Kidney (tissue), 14 donors: ENCODE results near the gene ALKBH5. TPM values are rescaled to one million over a fixed set of nuclear protein-coding genes. Genes with fewer than 3 reads are reported as not detected.

Source experiments
- DNase-seq, 5 donors: peaks; one replicate each; pipeline ENCODE4 v3.0.0-alpha.2; 2013 to 2020
- FAIRE-seq: peaks from 2 replicates; lab custom pipeline; 2012; peaks lifted over from hg19 to GRCh38; lab: Jason Lieb, UNC
- H3K27ac ChIP-seq, 2 donors: one replicate each; pipeline ENCODE4 v1.7.0; 2013; ENCODE audit warnings: low read depth in 2 of 2, low read length in 2 of 2, inconsistent platforms in 1 of 2
- H3K27me3 ChIP-seq: one replicate; pipeline ENCODE4 v1.7.1; 2013; ENCODE audit warnings: low read length, inconsistent platforms; ENCODE audit not compliant: control insufficient read depth, insufficient read depth
- H3K36me3 ChIP-seq, 3 donors: one replicate each; pipeline versions ENCODE4 v1.7.0 to v1.7.1; 2013; ENCODE audit warnings: low read length in 3 of 3, control low read depth in 1 of 3, inconsistent platforms in 1 of 3; ENCODE audit not compliant: insufficient read depth in 3 of 3, control insufficient read depth in 2 of 3
- H3K4me1 ChIP-seq, 3 donors: one replicate each; pipeline versions ENCODE4 v1.7.0 to v1.7.1; 2013; ENCODE audit warnings: low read length in 3 of 3, inconsistent platforms in 1 of 3, low read depth in 1 of 3; ENCODE audit not compliant: control insufficient read depth in 2 of 3, insufficient read depth in 2 of 3
- H3K4me3 ChIP-seq, 3 donors: one replicate each; pipeline versions ENCODE4 v1.7.0 to v1.8.1; 2013; ENCODE audit warnings: low read length in 3 of 3, control low read depth in 1 of 3, inconsistent platforms in 1 of 3
- H3K9ac ChIP-seq, 3 donors: one replicate each; pipeline versions ENCODE4 v1.7.0 to v1.7.1; 2013; ENCODE audit warnings: low read length in 3 of 3, control low read depth in 1 of 3, inconsistent platforms in 1 of 3
- H3K9me3 ChIP-seq, 3 donors: one replicate each; pipeline versions ENCODE4 v1.7.0 to v1.7.1; 2013; ENCODE audit warnings: low read length in 3 of 3, control low read depth in 1 of 3, inconsistent platforms in 1 of 3; ENCODE audit not compliant: control insufficient read depth in 2 of 3, insufficient read depth in 1 of 3
- CTCF ChIP-seq: IDR thresholded peaks from 3 replicates; pipeline ENCODE4 v1.5.1; 2012; ENCODE audit warnings: mild to moderate bottlenecking, moderate library complexity, borderline replicate concordance; ENCODE audit not compliant: insufficient read depth; ENCODE audit errors: extremely low read depth
- intact Hi-C: fragments of 100-400 bp; cut with DNase I; formaldehyde crosslinking; loops from one replicate; pipeline ENCODE4 v1.11.1; 2022
- polyA plus RNA-seq: library from polyadenylated mRNA; stranded (reverse); fragments of 350-450 nt; fragmentation: Illumina TruSeq; extraction: RNeasy Lipid Tissue Mini Kit (QIAGEN cat#74804); gene quantifications from one replicate; pipeline ENCODE4 v1.2.3, GENCODE V29; 2014; ENCODE audit warnings: low read depth, low replicate concordance; ENCODE audit not compliant: insufficient read depth
- total RNA-seq: library from RNA; stranded (reverse); fragmentation: NEBNext Ultra II Directional; extraction: Animal tissue kit (Norgen Biotek cat#: 25700); gene quantifications from one replicate; pipeline ENCODE4 v1.2.1, GENCODE V29; 2021
- donor health status: control.
- donor health status: control.
- donor health status: control.
- donor health status: control.
- donor health status: control.
- donor health status: DM: yes; HTN: yes; CAD: no.
- donor health status: Normal renal cell carcinoma (clear cell type).

ALKBH5 gene
- total and polyA plus RNA-seq, 2 donors from 2014 or later, result 67.1 to 94.4 TPM

- intact Hi-C loops, result no loop called here
Measured at GRCh38 chr17:18191967-18192366, 8.3 kb downstream of the ALKBH5 start.

GRCh38 chr17:18194394-18194793, 10.8 kb downstream of the ALKBH5 start:
- intact Hi-C loops, result no loop called here
- Histone ChIP-seq H3K4me3 (no peak overlapping the region), H3K36me3 (peaks cover 0 to 39% (median 24%) of the 10 kb centered on the region in 3 donors), H3K9ac (no peak overlapping the region), H3K4me1 (peaks cover 3 to 68% (median 56%) of the 10 kb centered on the region in 3 donors), H3K9me3 (no peaks in the 10 kb centered on the region), H3K27ac (no peak overlapping the region), H3K27me3 (no peaks in the 10 kb centered on the region)
- no peak for TF ChIP-seq CTCF
- FAIRE-seq (no peak), DNase-seq (no peak)

More at GRCh38 chr17:18191967-18192366, 8.3 kb downstream of the ALKBH5 start:
- H3K9me3 ChIP-seq, result no peaks in the 10 kb centered on the region
- H3K4me3 ChIP-seq, result no peak overlapping the region
- FAIRE-seq, result no peak
- TF ChIP-seq CTCF, result no peak
- H3K36me3 ChIP-seq, result peaks cover 0 to 22% (median 19%) of the 10 kb centered on the region in 3 donors
- DNase-seq, result no peak
- peak overlapping the region in 1 of 2 donors; percentile 89 for H3K27ac ChIP-seq
- no peak overlapping the region for H3K9ac ChIP-seq
- no peaks in the 10 kb centered on the region for H3K27me3 ChIP-seq
- peaks cover 3 to 61% (median 52%) of the 10 kb centered on the region in 3 donors for H3K4me1 ChIP-seq

- Histone ChIP-seq H3K27me3 (no peaks in the 10 kb centered on the region), H3K4me3 (no peak overlapping the region), H3K27ac (peak overlapping the region in 1 of 2 donors; percentile 2), H3K9me3 (no peaks in the 10 kb centered on the region), H3K9ac (no peak overlapping the region), H3K36me3 (peaks cover 0 to 39% (median 24%) of the 10 kb centered on the region in 3 donors), H3K4me1 (peaks cover 3 to 64% (median 56%) of the 10 kb centered on the region in 3 donors)
- no peak for TF ChIP-seq CTCF
- DNase-seq, result no peak
- FAIRE-seq, result no peak
- intact Hi-C loops, result no loop called here
Measured at GRCh38 chr17:18194804-18195203, 11.2 kb downstream of the ALKBH5 start.

- Histone ChIP-seq H3K27me3 (no peaks in the 10 kb centered on the region), H3K4me1 (peaks cover 3 to 59% (median 56%) of the 10 kb centered on the region in 3 donors), H3K4me3 (no peak overlapping the region), H3K36me3 (peaks cover 0 to 39% (median 24%) of the 10 kb centered on the region in 3 donors), H3K27ac (peak overlapping the region in 1 of 2 donors; percentile 2), H3K9ac (no peak overlapping the region), H3K9me3 (no peaks in the 10 kb centered on the region)
- DNase-seq, result no peak
- no peak for FAIRE-seq
- intact Hi-C loops, result no loop called here
- no peak for TF ChIP-seq CTCF
Measured at GRCh38 chr17:18195246-18195645, 11.6 kb downstream of the ALKBH5 start.
